Activated naive CD8-positive, alpha-beta T cell (primary cell): ENCODE data around the gene TMEM164.
"Not testable (repeated sequence)": the region's sequence is repeated elsewhere in the genome, so short reads cannot be mapped to it uniquely, and the experiment has no call there.

Experiments used
- H3K27ac Mint-ChIP-seq: one replicate; pipeline ENCODE4 v1.8.0; 2021; ENCODE audit warnings: mixed read lengths
- H3K27me3 Mint-ChIP-seq: one replicate; pipeline ENCODE4 v1.8.0; 2021; ENCODE audit warnings: mixed read lengths
- H3K36me3 Mint-ChIP-seq: one replicate; pipeline ENCODE4 v1.8.0; 2021; ENCODE audit warnings: mixed read lengths
- H3K4me1 Mint-ChIP-seq: one replicate; pipeline ENCODE4 v1.8.0; 2021; ENCODE audit warnings: low read depth, mixed read lengths
- H3K4me3 Mint-ChIP-seq: one replicate; pipeline ENCODE4 v1.8.0; 2021; ENCODE audit warnings: mild to moderate bottlenecking, mixed read lengths
- H3K9me3 Mint-ChIP-seq: one replicate; pipeline ENCODE4 v1.8.0; 2021; ENCODE audit warnings: low read depth, mixed read lengths

The TMEM164 gene

GRCh38 chrX:110002300-110003166 lies at the start of gene TMEM164:
Gene TMEM164 (plus strand): TSS chrX:110003114. CDS start chrX:110003775, 661 bp downstream.
- Mint-ChIP-seq H3K4me3 (peak within 1 kb of the TSS; percentile 90), H3K27ac (peak within 1 kb of the TSS; percentile 89), H3K36me3 (no peaks in the 10 kb centered on the region), H3K27me3 (no peaks in the 10 kb centered on the region), H3K9me3 (no peaks in the 10 kb centered on the region), H3K4me1 (peaks cover 33% of the 10 kb centered on the region)

DNA sequence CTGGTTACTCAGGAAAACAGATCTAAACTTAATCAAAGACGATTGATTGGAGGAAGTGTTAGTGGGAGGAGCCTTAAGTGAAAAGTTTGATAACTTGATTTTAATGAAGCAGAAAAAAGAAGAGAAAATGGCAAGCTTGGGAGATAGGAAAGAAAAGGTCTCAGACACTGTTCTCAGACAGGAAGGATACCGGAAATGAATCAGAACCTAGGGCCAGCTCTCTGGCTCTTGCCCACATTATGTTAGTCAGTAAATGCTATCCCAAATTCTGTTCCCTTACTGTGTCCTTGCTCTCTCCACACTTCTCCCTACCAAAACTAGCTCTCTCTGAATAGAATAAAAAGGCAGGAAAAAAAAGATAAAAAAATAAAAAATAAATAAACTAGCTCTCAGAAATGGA lies 48.6 kb upstream of the TMEM164 start:
- peaks cover 1% of the 10 kb centered on the region for H3K4me1 Mint-ChIP-seq
- H3K4me3 Mint-ChIP-seq: no peak overlapping the region

GRCh38 chrX:109954955-109955354 lies 48.0 kb upstream of the TMEM164 start:
- Mint-ChIP-seq H3K9me3 (no peaks in the 10 kb centered on the region), H3K4me3 (no peak overlapping the region), H3K36me3 (no peaks in the 10 kb centered on the region), H3K4me1 (peaks cover 1% of the 10 kb centered on the region), H3K27ac (no peak overlapping the region), H3K27me3 (no peaks in the 10 kb centered on the region)

More for the DNA sequence above, 48.6 kb upstream of the TMEM164 start:
- Mint-ChIP-seq H3K27ac (no peak overlapping the region), H3K36me3 (no peaks in the 10 kb centered on the region), H3K9me3 (no peaks in the 10 kb centered on the region), H3K27me3 (no peaks in the 10 kb centered on the region)

GRCh38 chrX:109958266-109958665 lies 44.6 kb upstream of the TMEM164 start:
- H3K27me3 Mint-ChIP-seq: no peaks in the 10 kb centered on the region
- H3K4me1 Mint-ChIP-seq: peaks cover 1% of the 10 kb centered on the region
- H3K9me3 Mint-ChIP-seq: no peaks in the 10 kb centered on the region
- no peaks in the 10 kb centered on the region for H3K36me3 Mint-ChIP-seq
- H3K27ac Mint-ChIP-seq: no peak overlapping the region
- H3K4me3 Mint-ChIP-seq: no peak overlapping the region

DNA sequence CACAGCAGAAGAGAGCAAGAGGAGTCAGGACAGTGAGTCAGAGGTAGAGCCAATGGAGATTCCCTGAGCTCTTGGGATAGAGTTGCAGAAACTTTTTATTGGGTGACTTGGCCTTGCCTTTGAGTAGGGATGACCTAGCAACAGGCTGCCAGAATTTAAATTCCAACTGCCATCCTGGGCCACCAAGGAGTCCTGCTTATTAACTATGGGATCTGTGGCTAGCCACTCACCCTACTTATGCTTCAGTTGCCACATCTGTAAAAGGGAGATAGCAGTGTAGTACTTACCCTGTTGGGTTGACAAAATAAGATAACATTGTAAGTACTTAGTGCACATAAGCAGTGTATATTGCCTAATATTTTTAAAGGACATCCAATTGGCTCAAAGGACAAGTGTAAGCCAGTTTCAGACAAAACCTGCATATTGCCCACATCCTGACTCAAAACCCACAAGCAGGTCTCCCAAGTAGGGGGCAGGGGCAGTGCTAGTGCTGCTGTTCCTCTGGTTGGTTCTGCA lies 43.5 kb upstream of the TMEM164 start:
- no peaks in the 10 kb centered on the region for H3K9me3 Mint-ChIP-seq
- H3K27ac Mint-ChIP-seq: no peak overlapping the region
- H3K36me3 Mint-ChIP-seq: no peaks in the 10 kb centered on the region

GRCh38 chrX:109964390-109964789 lies 38.5 kb upstream of the TMEM164 start:
- H3K4me1 Mint-ChIP-seq: no peaks in the 10 kb centered on the region
- H3K27ac Mint-ChIP-seq: no peak overlapping the region
- H3K4me3 Mint-ChIP-seq: no peak overlapping the region
- no peaks in the 10 kb centered on the region for H3K27me3 Mint-ChIP-seq
- no peaks in the 10 kb centered on the region for H3K9me3 Mint-ChIP-seq
- no peaks in the 10 kb centered on the region for H3K36me3 Mint-ChIP-seq

More for the DNA sequence above, 43.5 kb upstream of the TMEM164 start:
- Mint-ChIP-seq H3K4me1 (no peaks in the 10 kb centered on the region), H3K27me3 (no peaks in the 10 kb centered on the region), H3K4me3 (no peak overlapping the region)

DNA sequence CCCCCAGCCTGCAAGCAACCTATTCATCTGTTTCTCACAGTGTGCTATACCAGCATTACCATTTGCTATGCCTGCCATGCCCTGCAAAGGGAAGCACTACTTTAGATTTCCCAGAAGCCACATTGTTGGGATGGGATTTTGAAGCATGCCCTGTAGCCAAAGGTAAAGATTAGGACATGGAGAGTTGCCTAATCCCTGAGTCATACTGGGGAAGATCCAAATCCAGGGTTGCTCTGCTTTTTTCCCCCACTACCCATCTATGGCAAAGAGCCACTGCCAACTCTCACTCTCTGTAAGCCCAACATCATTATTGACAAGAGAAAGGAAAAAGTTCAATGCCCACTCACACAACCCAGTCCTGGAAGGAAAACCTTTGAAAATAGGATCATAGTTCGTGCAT lies 36.7 kb upstream of the TMEM164 start:
- Mint-ChIP-seq H3K4me3 (no peak overlapping the region), H3K36me3 (no peaks in the 10 kb centered on the region), H3K4me1 (no peaks in the 10 kb centered on the region), H3K9me3 (no peaks in the 10 kb centered on the region), H3K27me3 (no peaks in the 10 kb centered on the region), H3K27ac (no peak overlapping the region)

DNA sequence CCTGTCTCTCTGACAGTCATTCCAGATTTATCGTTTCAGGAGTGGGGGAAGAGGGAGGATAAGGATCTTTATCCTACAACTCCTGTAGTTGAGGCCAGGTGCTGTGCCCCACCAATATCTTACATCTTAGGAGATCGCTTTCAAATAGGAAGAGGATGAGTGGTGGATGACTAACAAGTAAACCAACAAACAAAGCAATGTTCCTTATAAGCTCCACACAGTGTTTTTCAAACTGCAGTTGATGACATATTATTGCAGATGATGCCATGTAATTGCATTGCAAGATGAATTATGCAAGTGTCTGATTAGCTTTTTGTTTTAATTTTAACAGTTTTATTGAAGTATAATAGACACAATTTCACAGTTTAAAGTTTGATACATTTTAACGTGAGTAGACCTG lies 35.8 kb upstream of the TMEM164 start:
- H3K4me3 Mint-ChIP-seq: no peak overlapping the region

DNA sequence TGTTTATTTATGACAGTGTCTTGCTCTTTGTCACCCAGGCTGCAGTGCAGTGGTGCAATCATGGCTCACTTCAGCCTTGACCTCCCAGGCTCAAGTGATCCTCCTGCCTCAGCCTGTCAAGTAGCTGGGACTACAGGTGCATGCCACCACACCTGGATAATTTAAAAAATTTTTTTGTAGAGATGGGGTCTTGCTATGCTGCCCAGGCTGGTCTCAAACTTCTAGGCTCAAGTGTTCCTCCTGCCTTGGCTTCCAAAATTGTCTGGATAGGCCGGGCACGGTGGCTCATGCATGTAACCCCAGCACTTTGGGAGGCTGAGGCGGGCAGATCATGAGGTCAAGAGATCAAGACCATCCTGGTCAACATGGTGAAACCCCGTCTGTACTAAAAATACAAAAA lies 32.1 kb upstream of the TMEM164 start:
- not testable (repeated sequence) for H3K27me3 Mint-ChIP-seq, H3K4me3 Mint-ChIP-seq, H3K36me3 Mint-ChIP-seq, H3K27ac Mint-ChIP-seq, H3K9me3 Mint-ChIP-seq, H3K4me1 Mint-ChIP-seq

More for the DNA sequence above, 35.8 kb upstream of the TMEM164 start:
- Mint-ChIP-seq H3K4me1 (no peaks in the 10 kb centered on the region), H3K9me3 (no peaks in the 10 kb centered on the region), H3K27ac (no peak overlapping the region), H3K36me3 (no peaks in the 10 kb centered on the region), H3K27me3 (no peaks in the 10 kb centered on the region)

GRCh38 chrX:109974906-109975655 lies 27.8 kb upstream of the TMEM164 start:
- Mint-ChIP-seq H3K27ac (no peak overlapping the region), H3K27me3 (no peaks in the 10 kb centered on the region), H3K36me3 (no peaks in the 10 kb centered on the region), H3K9me3 (no peaks in the 10 kb centered on the region), H3K4me3 (no peak overlapping the region), H3K4me1 (no peaks in the 10 kb centered on the region)

DNA sequence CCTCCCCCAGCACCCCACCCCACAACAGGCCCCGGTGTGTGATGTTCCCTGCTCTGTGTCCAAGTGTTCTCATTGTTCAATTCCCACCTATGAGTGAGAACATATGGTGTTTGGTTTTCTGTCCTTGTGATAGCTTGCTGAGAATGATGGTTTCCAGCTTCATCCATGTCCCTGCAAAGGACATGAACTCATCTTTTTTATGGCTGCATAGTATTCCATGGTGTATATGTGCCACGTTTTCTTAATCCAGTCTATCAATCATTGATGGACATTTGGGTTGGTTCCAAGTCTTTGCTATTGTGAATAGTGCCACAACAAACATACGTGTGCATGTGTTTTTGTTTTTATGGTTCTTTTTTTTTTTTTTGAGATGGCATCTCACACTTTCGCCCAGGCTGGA lies 17.7 kb upstream of the TMEM164 start:
- H3K4me1 Mint-ChIP-seq, H3K4me3 Mint-ChIP-seq, H3K36me3 Mint-ChIP-seq, H3K27ac Mint-ChIP-seq, H3K27me3 Mint-ChIP-seq, H3K9me3 Mint-ChIP-seq: not testable (repeated sequence)

- Mint-ChIP-seq H3K27me3 (no peaks in the 10 kb centered on the region), H3K4me3 (no peak overlapping the region), H3K9me3 (no peaks in the 10 kb centered on the region), H3K36me3 (no peaks in the 10 kb centered on the region), H3K4me1 (peaks cover 28% of the 10 kb centered on the region), H3K27ac (no peak overlapping the region)
Observed at GRCh38 chrX:109987884-109988283, 15.0 kb upstream of the TMEM164 start.

- no peak overlapping the region for H3K4me3 Mint-ChIP-seq
- H3K36me3 Mint-ChIP-seq: no peaks in the 10 kb centered on the region
- H3K4me1 Mint-ChIP-seq: peaks cover 32% of the 10 kb centered on the region
- H3K9me3 Mint-ChIP-seq: no peaks in the 10 kb centered on the region
- no peak overlapping the region for H3K27ac Mint-ChIP-seq
- H3K27me3 Mint-ChIP-seq: no peaks in the 10 kb centered on the region
Observed at GRCh38 chrX:109990582-109991276, 12.2 kb upstream of the TMEM164 start.

DNA sequence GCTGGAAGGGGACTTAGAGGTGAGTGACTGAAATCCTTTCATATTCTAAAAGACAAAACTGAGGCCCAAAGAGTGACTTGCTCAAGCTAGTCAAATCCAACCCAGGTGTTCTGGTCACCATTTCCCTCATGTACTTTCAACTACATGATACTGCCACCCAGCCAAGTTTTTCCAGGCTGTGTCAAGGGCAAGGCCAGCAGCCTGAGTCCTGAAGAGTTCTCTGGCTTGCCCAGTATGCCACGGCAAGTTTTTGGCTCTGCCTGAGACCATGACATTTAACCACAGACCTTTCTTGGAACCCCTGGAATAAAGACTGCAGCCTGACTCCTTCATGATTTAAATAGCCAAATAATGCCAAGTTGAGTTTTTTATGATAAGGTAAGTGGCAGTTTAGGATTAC lies 10.7 kb upstream of the TMEM164 start:
- H3K27me3 Mint-ChIP-seq: no peaks in the 10 kb centered on the region
- H3K27ac Mint-ChIP-seq: no peak overlapping the region
- peaks cover 32% of the 10 kb centered on the region for H3K4me1 Mint-ChIP-seq
- H3K9me3 Mint-ChIP-seq: no peaks in the 10 kb centered on the region
- H3K4me3 Mint-ChIP-seq: no peak overlapping the region
- H3K36me3 Mint-ChIP-seq: no peaks in the 10 kb centered on the region

DNA sequence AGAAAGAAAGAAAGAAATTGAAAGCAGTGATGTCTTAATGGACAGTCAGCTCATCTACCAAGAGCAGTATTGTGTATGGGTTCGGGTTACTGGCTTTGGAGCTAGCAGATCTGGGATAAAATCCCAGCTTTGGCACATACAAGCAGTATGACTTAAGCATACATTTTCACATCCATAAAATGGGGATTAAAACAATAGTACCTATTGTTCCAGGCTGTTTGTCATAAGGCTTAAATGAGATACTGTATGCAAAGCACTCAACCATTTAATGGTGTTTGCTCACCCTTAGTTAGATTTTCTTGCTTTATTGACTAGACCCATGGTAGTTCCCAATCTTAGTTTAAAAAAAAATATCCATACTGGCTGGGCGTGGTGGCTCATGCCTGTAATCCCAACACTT lies 7.8 kb upstream of the TMEM164 start:
- H3K9me3 Mint-ChIP-seq: no peaks in the 10 kb centered on the region
- no peaks in the 10 kb centered on the region for H3K36me3 Mint-ChIP-seq
- no peak overlapping the region for H3K27ac Mint-ChIP-seq
- no peaks in the 10 kb centered on the region for H3K27me3 Mint-ChIP-seq
- no peak overlapping the region for H3K4me3 Mint-ChIP-seq
- H3K4me1 Mint-ChIP-seq: peaks cover 23% of the 10 kb centered on the region
